HTERT RPE-1 (cell line): ENCODE measurements around the gene GSK3B.

Source experiments
- in situ Hi-C: fragments of 300-500 bp; cut with MboI; formaldehyde crosslinking; loops from 4 replicates; pipeline ENCODE4 v1.14.3; 2020; ENCODE audit warnings: low sequenced_read_pairs

GSK3B gene

GRCh38 chr3:120093911-120094775 lies at the start of gene GSK3B:
Gene GSK3B (minus strand): TSS chr3:120094447. CDS start chr3:120093434, 1,013 bp downstream.
- in situ Hi-C loops: no loop called here

- in situ Hi-C loops: no loop called here
Measured at GRCh38 chr3:120143676-120144075, 49.4 kb upstream of the GSK3B start.

GRCh38 chr3:120142236-120142635 lies 48.0 kb upstream of the GSK3B start:
- in situ Hi-C loops: no loop called here

GRCh38 chr3:120140098-120140742 lies 46.0 kb upstream of the GSK3B start:
- in situ Hi-C loops: no loop called here

GRCh38 chr3:120139140-120139539 lies 44.9 kb upstream of the GSK3B start:
- in situ Hi-C loops: no loop called here

- in situ Hi-C loops: no loop called here
Measured at GRCh38 chr3:120137548-120137947, 43.3 kb upstream of the GSK3B start.

- in situ Hi-C loops: no loop called here
Measured at GRCh38 chr3:120130656-120131055, 36.4 kb upstream of the GSK3B start.

GRCh38 chr3:120129718-120130513 lies 35.7 kb upstream of the GSK3B start:
- in situ Hi-C loops: no loop called here

GRCh38 chr3:120129051-120129450 lies 34.8 kb upstream of the GSK3B start:
- in situ Hi-C loops: no loop called here

GRCh38 chr3:120125992-120126391 lies 31.7 kb upstream of the GSK3B start:
- in situ Hi-C loops: no loop called here

- in situ Hi-C loops: no loop called here
Measured at GRCh38 chr3:120119846-120120510, 25.7 kb upstream of the GSK3B start.

- in situ Hi-C loops: no loop called here
Measured at GRCh38 chr3:120114981-120115380, 20.7 kb upstream of the GSK3B start.

GRCh38 chr3:120114376-120114775 lies 20.1 kb upstream of the GSK3B start:
- in situ Hi-C loops: no loop called here

- in situ Hi-C loops: no loop called here
Measured at GRCh38 chr3:120113128-120114116, 19.2 kb upstream of the GSK3B start.

- in situ Hi-C loops: no loop called here
Measured at GRCh38 chr3:120111898-120112297, 17.7 kb upstream of the GSK3B start.

- in situ Hi-C loops: no loop called here
Measured at GRCh38 chr3:120103276-120103675, 9.0 kb upstream of the GSK3B start.

- in situ Hi-C loops: no loop called here
Measured at GRCh38 chr3:120102674-120103073, 8.4 kb upstream of the GSK3B start.

- in situ Hi-C loops: no loop called here
Measured at GRCh38 chr3:120102232-120102631, 8.0 kb upstream of the GSK3B start.

- in situ Hi-C loops: no loop called here
Measured at GRCh38 chr3:120101624-120102023, 7.4 kb upstream of the GSK3B start.

- in situ Hi-C loops: no loop called here
Measured at GRCh38 chr3:120100711-120101110, 6.5 kb upstream of the GSK3B start.
